GM23248 (cell line): Measurements from ENCODE around the gene ACVR2B.

Experiments used
- EZH2 ChIP-seq: fragments of 200-600 bp; sonication (generic); IDR thresholded peaks from 2 replicates; pipeline ENCODE4 v1.6.1; 2018; ENCODE audit warnings: antibody characterized with exemption, mild to moderate bottlenecking; ENCODE audit not compliant: insufficient read depth, poor library complexity, severe bottlenecking
- EZH2phosphoT487 ChIP-seq: fragments of 200-600 bp; sonication (generic); IDR thresholded peaks from 2 replicates; pipeline ENCODE4 v1.6.1; 2018; ENCODE audit warnings: antibody characterized with exemption, moderate library complexity, mild to moderate bottlenecking, low read depth; ENCODE audit not compliant: insufficient read depth

GRCh38 chr3:38487323-38487722, 33.6 kb downstream of the ACVR2B start:
- TF ChIP-seq EZH2 (no peak), EZH2phosphoT487 (no peak)
